GM12864 (cell line): ENCODE data around the gene KIF5A.
"Not testable (repeated sequence)": the region's sequence is repeated elsewhere in the genome, so short reads cannot be mapped to it uniquely, and the experiment has no call there.

Experiments
- DNase-seq: peaks from one replicate; pipeline ENCODE4 v3.0.0-alpha.2; 2011; ENCODE audit warnings: low read depth
- H3K4me3 ChIP-seq: 2 replicates; pipeline ENCODE4 v1.5.1; 2011; ENCODE audit warnings: mild to moderate bottlenecking, low read depth, low read length, control low read depth
- TF ChIP-seq, protein P1 (sequence below): IDR thresholded peaks from 2 replicates; pipeline ENCODE4 v1.5.1; 2011; ENCODE audit warnings: low read depth, mild to moderate bottlenecking, moderate library complexity, low read length, control low read depth, inconsistent platforms; ENCODE audit errors: missing control alignments

KIF5A gene

GRCh38 chr12:57513266-57513665 lies 36.6 kb upstream of the KIF5A start:
- no peak overlapping the region for H3K4me3 ChIP-seq
- TF ChIP-seq, protein P1, sequence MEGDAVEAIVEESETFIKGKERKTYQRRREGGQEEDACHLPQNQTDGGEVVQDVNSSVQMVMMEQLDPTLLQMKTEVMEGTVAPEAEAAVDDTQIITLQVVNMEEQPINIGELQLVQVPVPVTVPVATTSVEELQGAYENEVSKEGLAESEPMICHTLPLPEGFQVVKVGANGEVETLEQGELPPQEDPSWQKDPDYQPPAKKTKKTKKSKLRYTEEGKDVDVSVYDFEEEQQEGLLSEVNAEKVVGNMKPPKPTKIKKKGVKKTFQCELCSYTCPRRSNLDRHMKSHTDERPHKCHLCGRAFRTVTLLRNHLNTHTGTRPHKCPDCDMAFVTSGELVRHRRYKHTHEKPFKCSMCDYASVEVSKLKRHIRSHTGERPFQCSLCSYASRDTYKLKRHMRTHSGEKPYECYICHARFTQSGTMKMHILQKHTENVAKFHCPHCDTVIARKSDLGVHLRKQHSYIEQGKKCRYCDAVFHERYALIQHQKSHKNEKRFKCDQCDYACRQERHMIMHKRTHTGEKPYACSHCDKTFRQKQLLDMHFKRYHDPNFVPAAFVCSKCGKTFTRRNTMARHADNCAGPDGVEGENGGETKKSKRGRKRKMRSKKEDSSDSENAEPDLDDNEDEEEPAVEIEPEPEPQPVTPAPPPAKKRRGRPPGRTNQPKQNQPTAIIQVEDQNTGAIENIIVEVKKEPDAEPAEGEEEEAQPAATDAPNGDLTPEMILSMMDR = no peak
- no peak for DNase-seq

- DNase-seq, H3K4me3 ChIP-seq: not testable (repeated sequence)
Observed at GRCh38 chr12:57513677-57514076, 36.2 kb upstream of the KIF5A start.

DNA sequence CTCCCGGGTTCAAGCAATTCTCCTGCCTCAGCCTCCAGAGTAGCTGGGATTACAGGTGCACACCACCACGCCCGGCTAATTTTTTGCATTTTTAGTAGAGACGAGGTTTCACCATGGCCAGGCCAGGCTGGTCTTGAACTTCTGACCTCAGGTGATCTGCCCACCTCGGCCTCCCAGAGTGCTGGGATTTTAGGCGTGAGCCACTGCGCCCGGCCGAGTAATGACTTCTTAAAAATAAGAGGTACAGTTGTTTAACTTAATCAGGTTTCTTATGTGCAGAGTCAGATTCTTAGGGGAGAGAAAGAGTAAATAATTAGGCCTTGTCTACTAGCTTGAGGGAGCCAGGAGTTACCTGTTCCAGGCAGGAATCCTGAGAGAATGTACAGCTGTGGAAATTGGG lies 35.6 kb upstream of the KIF5A start:
- H3K4me3 ChIP-seq, DNase-seq: not testable (repeated sequence)

DNA sequence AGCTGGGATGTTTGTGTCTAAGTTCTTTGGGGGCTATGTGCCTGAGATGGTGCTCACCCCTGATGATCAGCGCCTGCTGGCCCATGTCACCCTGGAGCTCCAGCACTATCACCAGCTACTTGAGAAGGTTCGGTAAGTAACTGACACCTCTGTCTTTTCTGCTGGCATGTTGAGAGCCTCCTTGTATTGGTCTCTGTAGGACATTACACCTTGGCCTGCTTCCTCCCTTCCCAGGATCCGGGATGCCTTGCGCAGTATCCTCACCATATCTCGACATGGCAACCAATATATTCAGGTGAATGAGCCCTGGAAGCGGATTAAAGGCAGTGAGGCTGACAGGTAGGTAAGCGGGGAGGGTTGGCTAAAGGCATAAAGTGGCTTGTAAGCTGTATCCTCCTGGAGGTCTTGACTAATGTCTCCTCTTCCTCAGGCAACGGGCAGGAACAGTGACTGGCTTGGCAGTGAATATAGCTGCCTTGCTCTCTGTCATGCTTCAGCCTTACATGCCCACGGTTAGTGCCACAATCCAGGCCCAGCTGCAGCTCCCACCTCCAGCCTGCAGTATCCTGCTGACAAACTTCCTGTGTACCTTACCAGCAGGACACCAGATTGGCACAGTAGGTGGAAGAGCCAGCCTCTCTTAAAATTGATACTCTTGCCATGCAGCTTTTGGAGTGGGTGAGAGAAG lies 35.0 kb upstream of the KIF5A start:
- TF ChIP-seq, protein P1 = no peak
- H3K4me3 ChIP-seq = no peak overlapping the region
- DNase-seq = no peak

DNA sequence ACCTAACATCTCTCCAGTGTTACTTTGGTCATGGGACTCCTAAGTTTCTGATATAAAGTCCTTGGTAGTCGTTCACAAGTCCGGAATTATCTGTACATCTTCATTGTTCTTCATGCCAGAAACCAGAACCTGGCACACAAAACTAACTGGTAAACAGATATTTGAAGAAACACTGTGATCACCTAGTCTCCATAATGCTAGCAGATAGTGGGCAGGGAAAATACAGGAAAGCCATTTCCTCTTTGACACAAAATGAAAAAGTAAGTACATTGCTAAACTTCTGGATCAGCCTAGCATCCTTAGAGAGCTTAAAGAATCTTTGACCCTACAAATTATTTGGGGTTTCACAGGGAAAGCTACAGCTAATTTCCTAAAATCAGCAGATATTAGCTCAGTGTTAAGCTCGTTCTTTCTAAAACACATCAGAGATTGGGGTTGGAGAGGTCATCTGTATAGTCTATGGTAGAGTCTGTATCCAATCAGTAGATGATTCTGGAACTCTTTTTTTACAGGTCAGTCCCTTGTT lies 34.4 kb upstream of the KIF5A start:
- TF ChIP-seq, protein P1 = no peak
- no peak overlapping the region for H3K4me3 ChIP-seq
- no peak for DNase-seq

DNA sequence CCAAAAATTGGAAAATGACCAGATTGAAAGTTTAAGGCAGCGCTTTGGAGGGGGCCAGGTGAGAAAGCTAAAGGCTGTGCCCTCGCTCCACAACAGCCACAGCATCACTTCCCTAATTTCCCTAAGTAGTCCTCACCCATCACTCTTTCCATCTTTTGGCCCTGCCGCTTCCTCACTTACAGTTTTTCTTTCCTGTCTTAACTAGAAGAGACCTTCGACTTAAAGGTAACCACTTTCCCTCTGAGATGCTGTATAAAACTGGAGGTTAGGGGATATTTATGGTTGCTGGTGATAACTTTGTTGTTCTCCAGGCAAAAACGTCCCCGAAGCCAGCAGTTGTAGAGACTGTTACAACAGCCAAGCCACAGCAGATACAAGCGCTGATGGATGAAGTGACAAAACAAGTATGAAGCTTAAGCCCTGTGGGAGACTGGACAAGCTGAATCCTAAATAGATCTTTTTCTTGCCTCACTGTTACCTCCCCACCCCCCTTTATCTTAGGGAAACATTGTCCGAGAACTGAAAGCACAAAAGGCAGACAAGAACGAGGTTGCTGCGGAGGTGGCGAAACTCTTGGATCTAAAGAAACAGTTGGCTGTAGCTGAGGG lies 33.8 kb upstream of the KIF5A start:
- no peak overlapping the region for H3K4me3 ChIP-seq
- no peak for DNase-seq
- TF ChIP-seq, protein P1 = no peak

GRCh38 chr12:57516617-57517153 lies 33.2 kb upstream of the KIF5A start:
- TF ChIP-seq, protein P1 = no peak
- DNase-seq = no peak
- no peak overlapping the region for H3K4me3 ChIP-seq

DNA sequence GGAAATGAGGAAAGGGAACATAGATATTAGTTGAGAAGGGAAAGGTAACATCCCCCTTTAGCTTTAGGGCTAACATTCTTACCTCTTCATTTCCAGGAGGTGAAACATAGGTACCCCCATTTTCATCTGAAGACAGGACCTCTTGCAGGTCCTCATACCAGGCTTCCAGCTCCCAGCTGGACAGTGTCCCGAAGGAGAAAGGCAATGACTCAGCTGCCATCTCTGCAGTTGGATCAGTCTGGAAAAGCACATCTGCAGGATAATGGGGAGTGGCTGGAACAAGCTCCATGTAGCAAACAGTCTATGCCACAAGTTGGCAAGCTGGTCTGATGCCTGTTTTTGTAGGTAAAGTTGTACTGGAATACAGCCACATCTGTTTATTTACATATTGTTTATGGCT lies 32.7 kb upstream of the KIF5A start:
- no peak for DNase-seq
- H3K4me3 ChIP-seq = no peak overlapping the region
- TF ChIP-seq, protein P1 = no peak

DNA sequence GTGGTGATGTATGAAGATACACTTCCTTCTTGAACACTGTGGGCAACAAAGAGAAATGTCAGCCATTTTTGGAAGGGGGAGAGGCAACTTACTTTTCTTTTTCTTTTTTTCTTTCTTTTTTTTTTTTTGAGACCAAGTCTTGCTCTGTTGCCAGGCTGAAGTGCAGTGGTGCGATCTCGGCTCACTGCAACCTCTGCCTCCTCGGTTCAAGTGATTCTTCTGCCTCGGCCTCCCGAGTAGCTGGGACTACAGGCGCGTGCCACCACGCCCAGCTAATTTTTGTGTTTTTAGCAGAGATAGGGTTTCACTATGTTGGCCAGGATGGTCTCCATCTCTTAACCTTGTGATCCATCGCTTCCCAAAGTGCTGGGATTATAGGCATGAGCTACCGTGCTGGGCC lies 32.1 kb upstream of the KIF5A start:
- H3K4me3 ChIP-seq, DNase-seq: not testable (repeated sequence)
